HG03469 (cell line): ENCODE measurements around the gene NPIPB9.

ENCODE experiments used
- ATAC-seq: cut with Tn5 transposase; IDR thresholded peaks from one replicate; pipeline ENCODE4 v1.9.1; 2021; ENCODE audit warnings: mild to moderate bottlenecking, moderate library complexity, moderate number of reproducible peaks; ENCODE audit not compliant: unreplicated experiment

NPIPB9 gene

GRCh38 chr16:28821874-28822519, 70.4 kb downstream of the NPIPB9 start:
- no peak for ATAC-seq
